Glomerular visceral epithelial cell (primary cell): ENCODE results near the gene FAM98C.
"Not testable (repeated sequence)": the region's sequence is repeated elsewhere in the genome, so short reads cannot be mapped to it uniquely, and the experiment has no call there.

Source experiments
- DNase-seq: peaks from one replicate; pipeline ENCODE4 v3.0.0-alpha.2; 2016; ENCODE audit errors: extremely low spot score

Gene FAM98C

DNA sequence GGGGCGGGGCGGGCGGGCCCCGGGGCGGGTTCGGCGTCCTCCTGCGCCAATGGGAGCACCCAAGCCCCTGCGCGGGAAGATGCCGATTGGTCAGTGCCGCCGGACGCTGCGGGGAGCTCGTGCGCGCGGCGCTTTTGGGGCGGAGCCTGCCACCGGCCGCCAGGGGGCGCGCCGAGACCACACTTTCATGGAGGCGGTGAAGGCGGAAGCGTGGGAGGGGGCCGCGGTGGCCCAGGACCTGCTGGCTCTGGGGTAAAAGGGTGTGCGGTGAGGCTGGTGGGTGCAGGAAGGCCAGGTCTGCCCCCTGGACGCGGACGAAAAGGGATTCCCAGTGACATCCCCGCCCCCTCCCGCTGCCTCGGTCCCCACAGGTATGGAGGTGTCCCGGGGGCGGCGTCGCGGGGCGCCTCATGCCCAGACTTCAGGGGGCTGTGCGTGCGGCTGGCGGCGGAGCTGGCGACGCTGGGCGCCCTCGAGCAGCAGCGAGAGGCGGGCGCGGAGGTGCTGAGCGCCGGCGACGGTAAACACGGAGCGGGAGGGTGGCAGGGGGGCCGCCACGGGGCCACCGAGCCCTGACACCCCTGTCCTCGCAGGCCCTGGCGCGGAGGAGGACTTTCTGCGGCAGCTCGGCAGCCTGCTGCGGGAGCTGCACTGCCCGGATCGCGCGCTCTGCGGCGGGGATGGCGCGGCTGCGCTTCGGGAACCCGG is at the start of gene FAM98C:
FAM98C (plus strand) TSS at position 127 of the 708 bp plus-strand sequence; CDS start at position 188, 61 bp downstream.
- DNase-seq = peak; percentile 98

DNA sequence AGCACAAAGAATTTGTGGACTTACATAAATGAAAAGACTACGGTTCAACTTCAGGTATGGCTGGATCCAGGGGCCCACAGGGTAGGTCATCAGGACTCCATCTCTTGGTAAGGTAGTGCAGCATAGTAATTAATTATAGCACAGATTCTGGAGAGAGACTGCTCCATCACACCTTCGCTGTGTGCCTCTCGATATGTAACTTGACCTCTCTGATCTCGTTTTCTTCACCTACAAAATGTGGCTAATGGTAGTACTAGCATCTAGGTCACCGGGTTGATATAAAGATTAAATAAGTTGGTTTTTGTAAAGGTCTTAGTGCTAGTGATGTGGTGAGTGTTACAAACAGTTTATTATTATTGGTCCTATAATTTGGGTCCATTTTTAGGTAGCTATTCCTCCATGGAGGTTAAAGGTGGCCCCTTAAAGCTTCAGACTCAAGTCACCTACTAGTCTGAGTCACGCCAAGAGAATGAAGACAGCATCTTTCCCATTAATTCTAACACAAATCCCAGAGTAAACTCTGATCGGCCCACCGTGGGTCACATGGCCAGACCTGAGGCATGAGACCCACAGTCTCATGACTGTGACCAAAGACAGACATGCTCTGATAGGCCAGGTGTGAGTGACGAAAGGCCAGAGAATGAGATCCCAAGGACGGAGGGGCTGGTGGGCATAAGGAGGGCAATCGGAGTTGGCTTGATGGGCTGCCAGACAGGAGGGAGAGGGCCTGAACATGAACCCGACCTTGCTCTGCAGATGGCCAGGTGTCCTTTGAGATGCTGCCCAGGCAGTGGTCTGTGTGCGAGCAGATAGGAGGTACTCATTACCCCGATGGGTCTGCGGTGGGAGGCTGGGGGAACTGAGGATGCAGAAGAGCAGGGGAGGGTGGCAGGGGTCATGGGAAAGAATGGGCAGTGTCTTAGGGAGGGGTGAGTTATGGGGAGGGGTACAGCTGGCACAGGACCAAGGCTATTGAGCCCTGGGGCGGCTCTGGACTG is 46.9 kb upstream of the FAM98C start:
- DNase-seq = no peak

GRCh38 chr19:38358071-38358470 is 44.8 kb upstream of the FAM98C start:
- DNase-seq = no peak

GRCh38 chr19:38359242-38360021 is 43.5 kb upstream of the FAM98C start:
- DNase-seq = no peak

GRCh38 chr19:38360351-38360750 is 42.5 kb upstream of the FAM98C start:
- DNase-seq = no peak

GRCh38 chr19:38360839-38361631 is 41.9 kb upstream of the FAM98C start:
- DNase-seq = no peak

- peak; percentile 87 for DNase-seq
Observed at GRCh38 chr19:38361633-38362075, 41.2 kb upstream of the FAM98C start.

- peak; percentile 79 for DNase-seq
Observed at GRCh38 chr19:38362076-38362945, 40.6 kb upstream of the FAM98C start.

DNA sequence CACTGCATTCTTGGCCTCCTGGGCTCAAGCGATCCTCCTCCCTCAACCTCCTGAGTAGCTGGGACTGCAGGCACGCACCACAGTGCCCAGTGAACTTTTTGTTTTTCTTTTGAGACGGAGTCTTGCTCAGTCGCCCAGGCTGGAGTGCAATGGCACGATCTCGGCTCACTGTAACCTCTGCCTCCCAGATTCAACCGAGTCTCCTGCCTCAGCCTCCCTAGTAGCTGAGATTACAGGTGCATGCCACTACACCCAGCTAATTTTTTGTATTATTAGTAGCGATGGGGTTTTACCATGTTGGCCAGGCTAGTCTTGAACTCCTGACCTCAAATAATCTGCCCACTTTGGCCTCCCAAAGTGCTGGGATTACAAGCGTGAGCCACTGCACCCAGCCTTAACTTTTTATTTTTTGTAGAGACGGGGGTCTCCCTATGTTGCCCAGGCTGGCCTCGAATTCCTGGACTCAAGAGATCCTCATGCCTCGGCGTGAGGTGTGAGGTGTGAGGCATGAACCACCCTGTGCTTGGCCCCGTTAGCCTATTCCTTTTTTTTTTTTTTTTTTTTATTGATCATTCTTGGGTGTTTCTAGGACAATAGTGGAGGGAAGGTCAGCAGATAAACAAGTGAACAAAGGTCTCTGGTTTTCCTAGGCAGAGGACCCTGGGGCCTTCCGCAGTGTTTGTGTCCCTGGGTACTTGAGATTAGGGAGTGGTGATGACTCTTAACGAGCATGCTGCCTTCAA is 39.8 kb upstream of the FAM98C start:
- not testable (repeated sequence) for DNase-seq

DNA sequence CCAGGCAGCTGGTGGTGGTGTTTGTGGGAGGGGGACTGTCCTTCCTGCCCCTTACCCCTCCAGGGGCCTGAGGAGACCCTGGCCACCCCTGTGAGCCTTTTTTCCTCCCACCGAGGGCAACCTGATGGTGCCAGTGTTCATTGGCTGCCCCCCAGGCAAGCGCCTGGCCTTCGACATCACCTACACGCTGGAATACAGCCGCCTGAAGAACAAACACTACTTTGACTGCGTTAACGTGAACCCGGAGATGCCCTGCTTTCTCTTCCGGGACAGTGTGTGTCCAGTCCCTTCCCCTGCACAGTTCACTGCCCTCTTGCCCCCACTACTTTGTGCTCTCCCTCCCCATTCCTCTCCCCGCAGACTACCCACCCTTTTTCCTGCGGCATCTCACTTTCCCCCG is 35.9 kb upstream of the FAM98C start:
- DNase-seq = no peak

GRCh38 chr19:38369584-38369983 is 33.3 kb upstream of the FAM98C start:
- DNase-seq = no peak

GRCh38 chr19:38370299-38370698 is 32.6 kb upstream of the FAM98C start:
- no peak for DNase-seq

DNA sequence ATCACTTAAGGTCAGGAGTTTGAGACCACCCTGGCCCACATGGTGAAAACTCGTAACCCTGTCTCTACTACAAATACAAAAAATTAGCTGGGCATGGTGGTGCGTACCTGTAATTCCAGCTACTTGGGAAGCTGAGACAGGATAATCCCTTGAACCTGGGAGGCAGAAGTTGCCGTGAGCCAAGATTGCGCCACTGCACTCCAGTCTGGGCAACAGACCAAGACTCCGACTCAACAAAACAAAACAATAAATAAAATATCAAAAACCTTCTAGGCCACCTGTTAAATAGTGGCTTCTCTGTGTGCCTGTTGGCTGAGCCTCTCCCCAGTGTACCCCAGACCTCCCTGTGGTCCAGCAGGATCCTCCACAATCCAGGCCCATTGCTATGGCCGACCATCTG is 31.8 kb upstream of the FAM98C start:
- DNase-seq = no peak

DNA sequence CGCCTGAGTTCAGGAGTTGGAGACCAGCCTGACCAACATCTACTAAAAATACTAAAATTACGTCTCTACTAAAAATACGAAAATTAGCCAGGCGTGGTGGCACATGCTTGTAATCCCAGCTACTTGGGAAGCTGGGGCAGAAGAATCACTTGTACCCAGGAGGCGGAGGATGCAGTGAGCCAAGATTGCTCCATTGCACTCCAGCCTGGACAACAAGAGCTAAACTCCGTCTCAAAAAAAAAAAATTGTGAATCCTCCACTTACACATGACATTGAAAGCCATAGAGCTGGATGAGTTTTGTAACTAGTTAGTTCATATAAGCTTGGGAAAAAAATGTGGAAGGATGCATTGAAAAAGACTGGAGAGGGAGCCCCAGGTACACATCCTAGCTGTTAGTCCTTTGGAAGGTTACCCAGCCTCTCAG is 29.0 kb upstream of the FAM98C start:
- no peak for DNase-seq

- peak; percentile 99 for DNase-seq
Observed at GRCh38 chr19:38374332-38375097, 28.4 kb upstream of the FAM98C start, which contains the start of gene PSMD8. PSMD8 (plus strand) TSS chr19:38374571; CDS start chr19:38374602, 31 bp downstream.

DNA sequence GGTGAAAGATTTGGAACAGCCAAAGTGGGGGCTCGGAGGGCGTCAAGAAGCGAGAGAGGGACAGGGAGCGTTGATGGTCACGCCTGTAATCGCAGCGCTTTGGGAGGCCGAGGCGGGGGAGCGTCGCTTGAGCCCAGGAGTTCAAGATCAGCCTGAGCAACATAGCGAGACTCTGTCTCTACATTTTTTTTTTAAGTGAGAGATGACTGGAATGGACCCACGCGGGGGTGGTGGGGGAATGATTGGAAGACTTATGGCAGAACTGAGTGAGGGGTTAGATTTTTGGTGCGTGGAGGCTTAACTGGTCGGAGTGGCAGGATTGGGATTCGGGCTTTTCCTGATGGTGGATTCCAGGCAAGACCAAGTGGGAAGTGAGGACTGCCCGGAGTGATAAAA is 27.8 kb upstream of the FAM98C start:
- DNase-seq = no peak

- peak; percentile 34 for DNase-seq
Observed at GRCh38 chr19:38375748-38376147, 27.1 kb upstream of the FAM98C start.

DNA sequence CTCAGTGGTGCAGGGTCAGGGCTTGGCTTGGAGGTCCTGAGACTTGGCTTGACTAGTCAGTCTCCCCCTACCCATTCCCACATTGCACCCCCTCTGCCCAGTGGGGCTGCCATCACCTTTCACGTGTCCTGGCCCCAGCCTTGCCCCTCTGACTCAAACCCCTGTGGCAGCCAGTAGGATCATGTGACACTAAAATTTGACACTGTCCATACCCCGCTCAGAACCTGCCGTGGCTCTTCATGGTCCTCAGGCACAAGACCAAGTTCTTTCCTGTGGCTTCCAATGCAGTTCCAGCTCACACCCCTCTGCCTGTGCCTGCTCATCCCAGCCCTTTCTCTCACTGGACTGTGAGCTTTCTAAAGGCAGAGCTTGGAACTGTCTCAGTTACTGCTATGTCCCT is 26.3 kb upstream of the FAM98C start:
- DNase-seq = no peak
